ENCODE data around the gene C19orf47. TPM values are rescaled to one million over a fixed set of nuclear protein-coding genes. Genes with fewer than 3 reads are reported as not detected.

The C19orf47 gene
- total and polyA plus RNA-seq, 8 donors = 0.58 to 59.7 (median 8.6) TPM

GRCh38 chr19:40279120-40279551 lies 69.1 kb downstream of the C19orf47 start:
- H3K4me3 ChIP-seq = peak overlapping the region; percentile 13 to 29 (median 18)
- TF ChIP-seq EP300 (IDR thresholded peaks at IDR 0.05) (no peak), POLR2AphosphoS5 (IDR thresholded peaks at IDR 0.05) (no peak), POLR2A (IDR thresholded peaks at IDR 0.05) (no peak), CTCF (IDR thresholded peaks at IDR 0.05) (no peak)
- H3K27ac ChIP-seq = peak overlapping the region; percentile 7 to 81 (median 60)
- 45 to 78% (median 60%) methylated on average over 10 to 15 of the region's 15 CpGs for WGBS, 5 donors
- H3K4me1 ChIP-seq = peaks cover 65 to 97% (median 88%) of the 10 kb centered on the region in 4 donors
- no peaks in the 10 kb centered on the region for H3K27me3 ChIP-seq
- peak in 1 of 2 donors; percentile 92 for DNase-seq
- peaks cover 0 to 12% (median 4%) of the 10 kb centered on the region in 4 donors for H3K36me3 ChIP-seq
- intact Hi-C loops (cut with DNase I; ENCODE audit: low total_unique reads) = no loop called here
- H3K9me3 ChIP-seq = no peaks in the 10 kb centered on the region

- Histone ChIP-seq H3K9me3 (no peaks in the 10 kb centered on the region), H3K27ac (peak overlapping the region in 3 of 5 donors; percentile 49 to 81 (median 66)), H3K36me3 (peaks cover 0 to 12% (median 4%) of the 10 kb centered on the region in 4 donors), H3K27me3 (no peaks in the 10 kb centered on the region), H3K4me1 (peaks cover 65 to 97% (median 85%) of the 10 kb centered on the region in 4 donors), H3K4me3 (peak overlapping the region; percentile 13 to 29 (median 18))
- 66 to 78% (median 73%) methylated on average over 14 to 16 of the region's 16 CpGs for WGBS, 5 donors
- intact Hi-C loops (cut with DNase I; ENCODE audit: low total_unique reads) = no loop called here
- DNase-seq = no peak
- TF ChIP-seq EP300 (IDR thresholded peaks at IDR 0.05) (no peak), POLR2A (IDR thresholded peaks at IDR 0.05) (no peak), POLR2AphosphoS5 (IDR thresholded peaks at IDR 0.05) (no peak), CTCF (IDR thresholded peaks at IDR 0.05) (no peak)
These were observed 69.7 kb downstream of the C19orf47 start for GRCh38 chr19:40278361-40279035.

GRCh38 chr19:40277356-40278059 lies 70.7 kb downstream of the C19orf47 start:
- no peak for DNase-seq
- intact Hi-C loops (cut with DNase I; ENCODE audit: low total_unique reads) = no loop called here
- TF ChIP-seq CTCF (IDR thresholded peaks at IDR 0.05) = no peak
- no peak for TF ChIP-seq EP300 (IDR thresholded peaks at IDR 0.05)
- no peak for TF ChIP-seq POLR2A (IDR thresholded peaks at IDR 0.05)
- TF ChIP-seq POLR2AphosphoS5 (IDR thresholded peaks at IDR 0.05) = no peak
- H3K27ac ChIP-seq = no peak overlapping the region
- H3K4me3 ChIP-seq = no peak overlapping the region
- peaks cover 0 to 16% (median 9%) of the 10 kb centered on the region in 4 donors for H3K36me3 ChIP-seq
- no peaks in the 10 kb centered on the region for H3K27me3 ChIP-seq
- no peaks in the 10 kb centered on the region for H3K9me3 ChIP-seq
- WGBS, 5 donors = 73 to 83% (median 81%) methylated on average over 10 of the region's 10 CpGs
- H3K4me1 ChIP-seq = peaks cover 58 to 97% (median 79%) of the 10 kb centered on the region in 4 donors

- Histone ChIP-seq H3K27me3 (no peaks in the 10 kb centered on the region), H3K9me3 (no peaks in the 10 kb centered on the region), H3K4me3 (no peak overlapping the region), H3K27ac (no peak overlapping the region), H3K36me3 (peaks cover 0 to 20% (median 14%) of the 10 kb centered on the region in 4 donors), H3K4me1 (peaks cover 36 to 82% (median 58%) of the 10 kb centered on the region in 4 donors)
- WGBS, 5 donors = 70 to 81% (median 71%) methylated on average over 21 to 28 of the region's 28 CpGs
- intact Hi-C loops (cut with DNase I; ENCODE audit: low total_unique reads) = no loop called here
- DNase-seq = no peak
- TF ChIP-seq POLR2AphosphoS5 (IDR thresholded peaks at IDR 0.05) = no peak
- no peak for TF ChIP-seq CTCF (IDR thresholded peaks at IDR 0.05)
- TF ChIP-seq EP300 (IDR thresholded peaks at IDR 0.05) = no peak
- TF ChIP-seq POLR2A (IDR thresholded peaks at IDR 0.05) = no peak
These were observed 73.3 kb downstream of the C19orf47 start for GRCh38 chr19:40274585-40275544.
